Measurements from ENCODE around the gene FLVCR2. TPM values are rescaled to one million over a fixed set of nuclear protein-coding genes. Genes with fewer than 3 reads are reported as not detected.

The FLVCR2 gene
- polyA plus RNA-seq, 1 donor from 2014 or later = 0.29 TPM

DNA sequence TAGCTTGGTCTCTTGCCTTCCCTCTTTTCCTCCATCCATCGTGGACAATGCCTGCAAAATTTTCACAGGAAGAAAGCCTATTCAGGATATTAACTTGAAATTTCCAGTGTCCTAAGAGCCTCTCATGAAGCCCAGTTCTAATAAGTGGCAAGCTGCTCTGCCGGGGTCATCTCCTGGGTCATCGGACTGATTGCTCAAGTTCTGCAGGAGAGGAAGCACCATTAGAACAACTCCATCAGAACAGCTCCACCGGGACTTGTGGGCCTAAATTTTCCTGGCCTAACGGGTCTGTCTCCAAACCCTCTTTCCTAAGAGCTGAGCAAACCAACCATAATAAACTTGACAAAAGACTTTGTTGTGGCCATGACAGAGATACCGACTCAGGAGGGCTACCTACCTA lies 68.3 kb downstream of the FLVCR2 start:
- peaks cover 0 to 2% (median 0%) of the 10 kb centered on the region in 3 donors for H3K4me1 Mint-ChIP-seq
- H3K27me3 Mint-ChIP-seq = no peaks in the 10 kb centered on the region
- H3K4me3 Mint-ChIP-seq = no peak overlapping the region
- peaks cover 10% of the 10 kb centered on the region for H3K36me3 Mint-ChIP-seq
- H3K27ac Mint-ChIP-seq = no peak overlapping the region
- H3K9me3 Mint-ChIP-seq = no peaks in the 10 kb centered on the region

DNA sequence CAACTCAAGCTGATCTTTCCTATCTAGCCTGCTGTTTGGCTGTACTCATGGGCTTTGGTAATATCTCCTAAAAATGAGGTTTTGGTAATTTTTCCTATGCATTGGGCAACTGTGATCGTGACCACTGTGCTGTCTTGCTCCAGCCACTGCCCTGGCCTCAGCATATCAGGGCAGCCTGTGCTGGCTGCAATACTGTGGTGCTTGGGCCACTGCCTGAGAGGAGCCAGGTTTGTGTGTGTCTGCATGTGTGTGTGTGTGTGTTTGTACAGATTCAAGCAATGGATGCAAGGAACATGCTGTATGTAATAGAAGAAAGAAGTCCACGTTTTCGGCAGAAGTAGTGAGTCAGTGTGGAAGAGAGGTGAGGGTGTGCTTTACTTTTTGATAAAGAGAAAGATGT lies 69.2 kb downstream of the FLVCR2 start:
- H3K9me3 Mint-ChIP-seq = no peaks in the 10 kb centered on the region
- H3K36me3 Mint-ChIP-seq = peaks cover 6% of the 10 kb centered on the region
- peaks cover 0 to 2% (median 0%) of the 10 kb centered on the region in 3 donors for H3K4me1 Mint-ChIP-seq
- no peak overlapping the region for H3K27ac Mint-ChIP-seq
- H3K27me3 Mint-ChIP-seq = no peaks in the 10 kb centered on the region
- H3K4me3 Mint-ChIP-seq = no peak overlapping the region

DNA sequence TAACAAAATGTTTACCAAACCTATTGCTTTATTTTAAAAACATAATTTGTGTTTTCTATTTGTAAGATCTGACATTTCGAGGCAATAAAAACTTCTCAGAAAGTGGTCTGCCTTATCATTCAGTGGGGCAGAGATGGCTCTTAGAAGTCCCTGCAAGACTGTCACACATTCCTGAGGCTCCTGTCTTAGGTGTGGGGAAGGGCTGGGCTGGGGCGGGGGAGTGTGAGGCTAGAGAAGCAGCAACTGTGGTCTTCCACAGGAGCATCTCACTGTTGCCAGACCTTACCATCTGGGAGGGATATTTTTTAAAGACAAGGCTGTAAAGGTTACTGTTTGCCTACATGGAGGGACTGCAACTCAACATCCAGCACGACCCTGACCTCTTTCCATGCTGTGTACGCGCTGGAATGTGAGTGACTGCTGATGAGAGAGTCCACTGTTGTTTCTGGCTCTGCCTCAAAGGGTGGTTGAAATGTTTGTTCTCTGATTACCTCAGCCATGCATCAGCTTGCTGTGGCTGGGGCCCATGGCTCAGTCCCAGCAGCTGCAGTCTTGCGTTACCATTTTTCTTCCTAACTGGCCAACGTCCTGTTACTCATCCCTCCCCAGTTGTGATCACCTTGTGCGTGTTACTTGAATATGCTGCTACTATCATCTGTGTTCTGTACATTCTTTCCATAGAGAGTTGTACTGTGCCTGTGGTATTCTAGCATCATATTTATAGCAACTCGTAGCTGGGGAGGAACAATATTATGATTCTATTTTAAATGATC lies 69.8 kb downstream of the FLVCR2 start:
- H3K4me3 Mint-ChIP-seq = no peak overlapping the region
- H3K9me3 Mint-ChIP-seq = no peaks in the 10 kb centered on the region
- peaks cover 0 to 2% (median 0%) of the 10 kb centered on the region in 3 donors for H3K4me1 Mint-ChIP-seq
- H3K27me3 Mint-ChIP-seq = no peaks in the 10 kb centered on the region
- H3K36me3 Mint-ChIP-seq = peaks cover 6% of the 10 kb centered on the region
- no peak overlapping the region for H3K27ac Mint-ChIP-seq

DNA sequence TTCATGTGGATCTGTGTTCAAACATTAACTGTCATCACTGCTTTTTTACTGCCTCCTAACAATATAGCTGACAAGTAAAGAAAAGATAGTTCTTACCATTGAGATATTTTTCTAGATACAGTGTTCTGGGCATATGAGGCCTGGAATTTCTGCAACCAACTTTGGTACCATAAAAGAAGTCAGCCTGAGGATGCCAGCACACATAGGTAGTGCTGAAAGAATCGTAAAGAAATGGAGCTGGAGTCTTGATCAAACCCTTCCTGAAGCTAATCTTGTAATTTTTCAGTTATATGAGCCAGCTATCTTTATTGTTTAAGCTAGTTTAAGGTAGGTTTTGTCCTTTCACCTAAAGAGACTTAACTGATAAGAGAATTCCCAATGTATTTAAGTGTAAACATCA lies 70.9 kb downstream of the FLVCR2 start:
- peaks cover 6% of the 10 kb centered on the region for H3K36me3 Mint-ChIP-seq
- no peaks in the 10 kb centered on the region for H3K27me3 Mint-ChIP-seq
- no peak overlapping the region for H3K27ac Mint-ChIP-seq
- H3K4me3 Mint-ChIP-seq = no peak overlapping the region
- H3K9me3 Mint-ChIP-seq = no peaks in the 10 kb centered on the region
- peaks cover 0 to 2% (median 2%) of the 10 kb centered on the region in 3 donors for H3K4me1 Mint-ChIP-seq

DNA sequence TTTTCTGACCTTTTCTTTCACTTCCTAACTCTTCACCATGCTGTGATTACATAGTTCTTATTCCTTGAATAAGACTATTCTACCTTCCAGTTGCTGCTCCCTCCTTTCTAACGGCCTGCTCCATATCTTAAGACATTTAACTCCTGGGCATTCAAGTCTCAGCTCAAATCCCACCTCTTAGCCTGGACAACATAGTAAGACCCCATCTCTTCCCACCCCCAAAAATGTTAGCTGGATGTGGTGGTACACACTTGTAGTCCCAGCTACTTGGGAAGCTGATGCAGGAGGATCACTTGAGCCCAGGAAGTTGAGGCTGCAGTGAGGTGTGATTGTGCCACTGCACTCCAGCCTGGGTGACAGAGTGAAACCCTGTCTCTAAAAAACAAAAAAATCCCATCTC lies 71.4 kb downstream of the FLVCR2 start:
- Mint-ChIP-seq H3K27me3 (no peaks in the 10 kb centered on the region), H3K27ac (no peak overlapping the region), H3K9me3 (no peaks in the 10 kb centered on the region), H3K4me3 (no peak overlapping the region), H3K4me1 (peaks cover 0 to 2% (median 2%) of the 10 kb centered on the region in 3 donors), H3K36me3 (peaks cover 6% of the 10 kb centered on the region)

DNA sequence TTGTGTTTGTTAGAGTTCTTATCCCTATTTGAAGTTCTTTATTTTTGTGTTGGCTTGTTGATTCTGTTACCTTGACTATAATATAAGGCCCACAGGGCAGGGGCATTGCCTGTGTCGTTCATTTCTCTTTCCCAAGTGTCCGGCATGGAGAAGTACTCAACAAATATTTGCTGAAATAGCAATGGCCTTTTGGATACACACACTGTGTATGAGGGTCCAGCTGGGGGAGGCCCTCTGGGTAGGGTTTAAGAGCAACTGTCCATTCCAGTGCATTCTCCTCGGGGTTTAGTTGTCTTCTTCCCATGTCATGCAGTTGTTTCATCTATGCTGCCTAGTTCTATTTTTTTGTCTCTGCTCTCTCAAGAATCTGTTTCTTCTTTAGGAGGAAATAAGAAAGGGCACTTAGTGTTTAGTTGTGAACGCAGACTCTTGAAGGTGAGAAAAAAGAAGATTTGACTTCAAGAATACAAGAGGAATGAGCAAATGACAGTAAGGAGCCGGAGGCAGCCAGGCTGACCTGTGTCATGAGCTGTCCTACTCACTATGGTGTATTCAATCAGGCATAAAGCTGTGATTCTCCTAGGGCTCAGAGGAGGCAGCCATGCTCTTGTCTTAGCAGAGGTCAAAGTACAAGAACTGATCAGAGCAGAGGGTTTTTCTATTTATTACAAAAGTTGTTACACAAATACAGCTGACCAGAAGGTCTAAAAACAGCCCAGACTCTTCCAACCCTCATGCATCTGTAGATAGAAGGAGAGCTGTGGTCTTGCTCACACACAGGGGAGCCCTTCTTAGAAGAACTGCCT lies 72.0 kb downstream of the FLVCR2 start:
- peaks cover 0 to 2% (median 2%) of the 10 kb centered on the region in 3 donors for H3K4me1 Mint-ChIP-seq
- H3K27ac Mint-ChIP-seq = no peak overlapping the region
- no peaks in the 10 kb centered on the region for H3K27me3 Mint-ChIP-seq
- H3K4me3 Mint-ChIP-seq = no peak overlapping the region
- no peaks in the 10 kb centered on the region for H3K9me3 Mint-ChIP-seq
- peaks cover 6% of the 10 kb centered on the region for H3K36me3 Mint-ChIP-seq

DNA sequence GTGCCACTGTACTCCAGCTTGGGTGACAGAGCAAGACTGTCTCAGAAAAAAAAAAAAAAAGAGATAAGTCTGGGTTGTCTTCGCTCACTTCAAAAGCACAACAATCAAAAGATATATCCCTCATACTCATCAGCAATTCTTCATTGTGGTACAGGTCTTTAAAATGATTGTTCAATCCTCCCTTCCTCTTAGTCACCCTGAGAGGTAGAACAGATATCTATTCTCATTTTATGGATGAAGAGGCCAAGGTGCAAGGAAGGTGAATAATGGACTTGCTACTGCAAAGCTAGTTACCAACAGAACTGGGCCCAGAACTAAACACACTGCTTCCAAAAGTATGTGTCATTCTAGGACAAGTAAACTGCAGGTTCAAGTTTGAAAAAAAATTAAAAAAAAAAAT lies 75.1 kb downstream of the FLVCR2 start:
- Mint-ChIP-seq H3K27ac (peak overlapping the region in 1 of 3 donors; percentile 23), H3K4me1 (peaks cover 0 to 2% (median under 1%) of the 10 kb centered on the region in 3 donors), H3K4me3 (no peak overlapping the region)

DNA sequence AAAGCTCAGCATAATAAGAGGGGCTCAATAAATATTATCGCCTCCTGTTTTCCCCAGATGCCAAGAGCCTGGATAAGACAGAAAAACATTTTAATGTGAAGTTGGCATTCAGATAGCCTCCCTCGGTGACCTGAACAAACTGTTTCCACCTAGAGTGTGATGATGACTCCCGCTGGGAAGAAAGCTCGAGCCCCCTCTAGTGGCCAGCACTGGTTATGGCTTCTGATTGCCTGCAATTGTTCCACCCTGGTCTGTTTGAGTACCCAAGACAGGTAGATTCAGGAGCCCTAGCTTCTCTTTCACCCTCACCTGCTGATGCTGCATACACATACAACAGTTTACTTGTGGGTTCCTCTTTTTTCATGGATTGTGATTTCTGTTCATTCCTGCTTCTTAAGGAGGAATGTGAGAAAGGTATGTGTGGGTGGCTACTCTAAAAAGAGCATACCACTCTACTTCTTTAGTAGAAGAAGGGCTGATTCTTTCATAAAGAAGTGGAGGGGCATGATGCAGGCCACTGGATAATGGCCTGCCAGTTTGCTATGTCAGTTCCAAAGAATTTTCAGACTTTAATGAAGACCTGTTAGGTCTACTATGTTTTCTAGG lies 75.8 kb downstream of the FLVCR2 start:
- Mint-ChIP-seq H3K27me3 (no peaks in the 10 kb centered on the region), H3K36me3 (peaks cover 4% of the 10 kb centered on the region), H3K4me1 (peaks cover 0 to 6% (median 4%) of the 10 kb centered on the region in 3 donors), H3K9me3 (no peaks in the 10 kb centered on the region), H3K4me3 (peak overlapping the region in 1 of 4 donors; percentile 34), H3K27ac (peak overlapping the region in 2 of 3 donors; percentile 23 to 32)

More for the DNA sequence above, 75.1 kb downstream of the FLVCR2 start:
- H3K9me3 Mint-ChIP-seq = no peaks in the 10 kb centered on the region
- peaks cover 4% of the 10 kb centered on the region for H3K36me3 Mint-ChIP-seq
- no peaks in the 10 kb centered on the region for H3K27me3 Mint-ChIP-seq

DNA sequence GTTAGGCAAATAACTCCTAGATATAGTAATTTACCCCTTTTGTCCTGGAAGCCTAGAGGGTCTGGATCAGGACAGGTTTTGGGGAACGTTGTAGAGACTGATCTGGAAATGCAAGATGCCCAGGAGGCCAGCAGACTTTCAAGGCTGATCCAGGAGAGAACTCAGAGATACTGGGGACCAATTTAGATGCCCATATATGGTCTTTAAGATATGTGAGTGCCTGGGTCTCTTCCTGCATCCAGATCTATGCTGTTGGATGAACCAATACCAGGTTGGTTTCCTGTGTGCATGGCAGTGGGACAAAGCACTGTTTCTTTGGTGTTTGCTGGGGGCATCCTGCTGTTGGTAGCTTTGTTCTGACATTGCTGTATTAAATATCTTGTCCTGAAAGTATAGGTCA lies 76.8 kb downstream of the FLVCR2 start:
- H3K4me3 Mint-ChIP-seq = no peak overlapping the region

DNA sequence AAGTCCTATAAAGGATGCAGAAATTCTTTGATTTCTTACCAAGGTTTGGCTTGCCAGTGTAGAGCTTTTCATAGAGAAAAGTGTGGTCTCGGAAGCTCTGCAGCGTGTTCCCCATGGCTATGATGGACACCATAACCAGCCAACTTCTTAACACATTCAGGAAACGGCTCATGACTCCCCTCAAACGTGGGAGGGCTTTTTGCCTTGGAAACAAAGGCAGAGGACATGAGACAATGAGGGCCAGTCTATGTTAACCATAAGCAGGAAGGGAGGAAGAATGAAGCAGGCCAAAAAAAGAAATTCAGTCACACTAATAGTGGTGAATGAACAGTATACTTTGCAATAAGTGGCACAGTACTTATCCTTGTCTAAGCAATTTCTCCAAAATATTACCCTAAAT lies 78.9 kb downstream of the FLVCR2 start:
- Mint-ChIP-seq H3K36me3 (no peaks in the 10 kb centered on the region), H3K27ac (peak overlapping the region in 1 of 3 donors; percentile 66), H3K9me3 (no peaks in the 10 kb centered on the region), H3K27me3 (peaks cover 4% of the 10 kb centered on the region), H3K4me3 (peak overlapping the region in 1 of 4 donors; percentile 47), H3K4me1 (peaks cover 14 to 16% (median 16%) of the 10 kb centered on the region in 3 donors)

More for the DNA sequence above, 76.8 kb downstream of the FLVCR2 start:
- no peaks in the 10 kb centered on the region for H3K9me3 Mint-ChIP-seq
- H3K36me3 Mint-ChIP-seq = peaks cover 2% of the 10 kb centered on the region
- H3K27me3 Mint-ChIP-seq = no peaks in the 10 kb centered on the region
- H3K27ac Mint-ChIP-seq = no peak overlapping the region
- H3K4me1 Mint-ChIP-seq = peaks cover 0 to 11% (median 8%) of the 10 kb centered on the region in 3 donors

DNA sequence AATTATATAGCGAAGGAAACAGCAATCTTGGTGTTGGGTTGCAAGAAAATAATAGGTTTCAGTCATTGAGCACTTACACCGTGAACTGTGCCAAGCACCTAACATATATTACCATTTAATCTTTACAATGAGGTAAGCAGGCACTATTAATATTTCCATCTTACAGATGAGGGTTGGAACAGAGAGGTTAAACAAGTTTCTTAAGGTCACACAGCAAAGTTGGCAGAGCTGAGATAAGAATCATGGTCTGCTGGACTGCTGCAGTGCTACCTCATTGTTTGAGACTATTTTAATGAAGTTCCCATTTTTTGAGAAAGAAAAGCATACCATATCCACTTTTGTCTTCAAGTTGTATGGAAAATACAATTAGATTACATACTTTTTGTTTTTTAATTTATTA lies 80.5 kb downstream of the FLVCR2 start:
- H3K4me1 Mint-ChIP-seq = peaks cover 16 to 22% (median 18%) of the 10 kb centered on the region in 3 donors
- peak overlapping the region in 1 of 4 donors; percentile 24 for H3K4me3 Mint-ChIP-seq
- H3K36me3 Mint-ChIP-seq = no peaks in the 10 kb centered on the region
- H3K27me3 Mint-ChIP-seq = peaks cover 4% of the 10 kb centered on the region
- H3K9me3 Mint-ChIP-seq = no peaks in the 10 kb centered on the region
- H3K27ac Mint-ChIP-seq = peak overlapping the region in 2 of 3 donors; percentile 53 to 79

DNA sequence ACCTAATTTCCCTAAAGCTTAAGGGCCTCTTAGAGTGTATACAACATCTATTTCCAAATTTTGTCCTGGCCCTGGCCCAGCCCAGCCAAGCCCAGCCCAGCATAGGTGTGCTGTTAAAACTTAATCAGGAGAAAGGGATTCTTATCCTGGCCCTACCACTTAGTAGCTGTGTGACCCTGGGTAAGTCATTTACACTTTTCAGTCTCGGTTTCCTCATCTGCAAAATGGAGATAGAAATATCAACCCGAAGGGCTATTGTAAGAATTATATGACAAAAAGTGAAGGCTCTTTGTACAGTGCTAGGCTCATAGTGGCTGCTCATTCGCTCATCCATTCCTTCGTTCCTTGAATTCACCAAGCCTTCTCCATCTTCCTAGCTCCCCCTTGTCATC lies 81.8 kb downstream of the FLVCR2 start:
- Mint-ChIP-seq H3K4me3 (peak overlapping the region; percentile 85 to 98 (median 92)), H3K9me3 (no peaks in the 10 kb centered on the region), H3K4me1 (peaks cover 15 to 22% (median 18%) of the 10 kb centered on the region in 3 donors), H3K36me3 (no peaks in the 10 kb centered on the region), H3K27ac (peak overlapping the region; percentile 93 to 99 (median 94)), H3K27me3 (peaks cover 4% of the 10 kb centered on the region)

DNA sequence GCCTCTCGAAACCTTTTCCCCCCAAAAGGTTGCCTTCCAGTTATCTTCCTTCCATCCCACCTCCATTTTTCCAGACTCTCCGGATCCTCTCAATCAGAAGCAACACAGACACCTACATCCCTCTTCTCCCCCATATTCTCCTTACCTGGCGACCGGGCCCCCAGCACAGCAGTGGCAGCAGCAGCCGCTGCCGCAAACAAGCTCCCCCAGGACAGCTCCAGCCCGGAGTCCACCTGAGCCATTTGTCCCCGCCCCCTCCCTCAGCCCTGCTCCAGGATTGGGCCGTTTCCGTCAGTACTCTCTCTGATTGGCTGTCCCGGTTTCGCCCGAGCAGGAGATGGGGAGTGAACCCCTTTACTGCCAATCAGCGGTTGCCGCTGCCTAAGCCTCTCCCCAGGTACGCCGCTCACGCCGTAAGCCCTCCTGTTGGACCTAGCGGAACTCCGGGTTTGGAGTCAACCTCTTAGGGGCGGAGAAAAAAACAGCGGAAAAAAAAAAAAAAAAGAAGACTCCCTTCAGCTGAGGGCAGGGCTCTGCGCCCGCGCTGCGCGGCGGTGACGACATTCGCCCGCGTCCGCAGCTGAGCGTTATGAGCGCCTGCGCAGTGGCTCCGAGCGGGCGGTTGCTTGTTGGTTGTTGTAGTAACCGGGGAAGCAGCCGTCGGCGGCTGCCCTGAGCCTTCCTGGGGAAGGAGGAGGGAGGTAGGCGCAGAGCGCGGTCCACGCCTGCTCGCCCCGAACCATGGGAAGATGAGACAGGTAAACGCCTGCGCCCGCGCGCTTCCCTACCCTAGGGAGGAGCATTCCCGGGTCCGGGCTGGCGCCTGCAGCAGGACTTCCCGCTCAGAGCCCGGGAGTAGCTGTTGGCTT lies 82.4 kb downstream of the FLVCR2 start, which contains the start of the genes ERG28 and TTLL5:
Gene ERG28, minus strand, starts transcription at position 247 of the 869 bp plus-strand sequence. CDS start 3,374 bp downstream, outside the sequence.
Gene TTLL5, plus strand, starts transcription at position 617 of the 869 bp plus-strand sequence. CDS start 1,904 bp downstream, outside the sequence.
- no peaks in the 10 kb centered on the region for H3K9me3 Mint-ChIP-seq
- peaks cover 15 to 22% (median 18%) of the 10 kb centered on the region in 3 donors for H3K4me1 Mint-ChIP-seq
- peak within 1 kb of the TSS; percentile 85 to 98 (median 92) for H3K4me3 Mint-ChIP-seq
- peak within 1 kb of the TSS; percentile 93 to 99 (median 94) for H3K27ac Mint-ChIP-seq
- H3K27me3 Mint-ChIP-seq = peaks cover 4% of the 10 kb centered on the region
- no peaks in the 10 kb centered on the region for H3K36me3 Mint-ChIP-seq

DNA sequence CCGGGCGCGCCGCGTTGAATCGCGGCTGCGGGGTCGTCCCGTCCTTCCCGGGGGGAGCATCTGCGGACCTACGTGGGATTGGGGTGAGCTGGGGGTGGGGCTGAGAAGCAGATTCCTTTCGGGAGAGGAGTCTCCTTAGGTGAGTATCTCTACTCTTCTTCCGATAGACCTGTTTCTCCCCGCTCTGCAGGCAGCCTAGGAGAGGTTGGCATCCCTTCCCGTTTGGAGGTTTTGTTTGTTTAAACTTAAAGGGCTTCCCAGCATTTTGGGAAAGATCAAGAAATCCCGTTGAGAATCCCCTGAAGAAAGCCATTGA lies 83.0 kb downstream of the FLVCR2 start:
- Mint-ChIP-seq H3K9me3 (no peaks in the 10 kb centered on the region), H3K27ac (peak overlapping the region; percentile 93 to 99 (median 94)), H3K36me3 (no peaks in the 10 kb centered on the region), H3K4me3 (peak overlapping the region; percentile 85 to 98 (median 92)), H3K27me3 (peaks cover 4% of the 10 kb centered on the region), H3K4me1 (peaks cover 15 to 22% (median 18%) of the 10 kb centered on the region in 3 donors)

Measured in IgD-negative memory B cell (primary cell).